Measurements from ENCODE around the gene SPC24. TPM values are rescaled to one million over a fixed set of nuclear protein-coding genes. Genes with fewer than 3 reads are reported as not detected.
"Not testable (repeated sequence)": the region's sequence is repeated elsewhere in the genome, so short reads cannot be mapped to it uniquely, and the experiment has no call there.

The SPC24 gene
- total RNA-seq, 1 donor from 2014 or later: 8.6 TPM

DNA sequence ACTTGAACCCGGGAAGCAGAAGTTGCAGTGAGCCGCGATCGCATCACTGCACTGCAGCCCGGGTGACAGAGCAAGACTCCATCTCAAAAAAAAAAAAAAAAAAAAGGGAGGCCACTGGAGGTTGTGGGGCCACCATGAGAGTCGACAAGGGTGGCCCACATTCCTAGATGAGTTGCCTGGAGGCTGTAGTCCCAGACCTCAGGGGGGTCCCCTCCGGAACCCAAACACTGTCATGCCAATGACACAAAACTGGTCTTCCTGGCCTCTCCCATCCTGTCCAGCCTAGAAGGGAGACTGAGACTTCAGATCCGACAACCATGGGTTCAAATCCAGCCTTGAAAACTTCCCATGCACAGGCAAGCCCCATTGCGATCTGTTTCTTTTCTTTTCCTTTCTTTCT is 14.7 kb downstream of the SPC24 start:
- no peak for DNase-seq (ENCODE audit: missing footprints)
- intact Hi-C loops (cut with DNase I): no loop called here
- no peak for ATAC-seq

DNA sequence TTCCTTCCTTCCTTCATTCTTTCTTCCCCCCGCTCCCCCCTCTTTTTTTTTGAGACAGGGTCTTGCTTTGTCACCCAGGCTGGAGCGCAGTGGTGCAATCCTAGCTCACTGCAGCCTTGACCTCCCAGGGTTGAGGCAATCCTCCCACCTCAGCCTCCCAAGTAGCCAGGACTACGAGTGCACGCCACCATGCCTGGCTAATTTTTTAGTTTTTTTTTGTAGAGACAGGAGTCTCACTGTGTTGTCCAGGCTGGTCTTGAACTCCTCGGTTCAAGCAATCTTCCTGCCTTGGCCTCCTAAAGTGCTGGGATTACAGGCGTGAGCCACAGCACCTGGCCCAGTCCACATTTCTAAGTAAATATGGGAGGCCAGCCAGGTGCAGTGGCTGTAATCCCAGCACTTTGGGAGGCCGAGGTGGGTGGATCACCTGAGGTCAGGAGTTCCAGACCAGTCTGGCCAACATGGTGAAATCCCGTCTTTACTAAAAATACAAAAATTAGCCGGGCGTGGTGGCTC is 15.5 kb downstream of the SPC24 start:
- ATAC-seq; DNase-seq (ENCODE audit: missing footprints); intact Hi-C loops (cut with DNase I): not testable (repeated sequence)

DNA sequence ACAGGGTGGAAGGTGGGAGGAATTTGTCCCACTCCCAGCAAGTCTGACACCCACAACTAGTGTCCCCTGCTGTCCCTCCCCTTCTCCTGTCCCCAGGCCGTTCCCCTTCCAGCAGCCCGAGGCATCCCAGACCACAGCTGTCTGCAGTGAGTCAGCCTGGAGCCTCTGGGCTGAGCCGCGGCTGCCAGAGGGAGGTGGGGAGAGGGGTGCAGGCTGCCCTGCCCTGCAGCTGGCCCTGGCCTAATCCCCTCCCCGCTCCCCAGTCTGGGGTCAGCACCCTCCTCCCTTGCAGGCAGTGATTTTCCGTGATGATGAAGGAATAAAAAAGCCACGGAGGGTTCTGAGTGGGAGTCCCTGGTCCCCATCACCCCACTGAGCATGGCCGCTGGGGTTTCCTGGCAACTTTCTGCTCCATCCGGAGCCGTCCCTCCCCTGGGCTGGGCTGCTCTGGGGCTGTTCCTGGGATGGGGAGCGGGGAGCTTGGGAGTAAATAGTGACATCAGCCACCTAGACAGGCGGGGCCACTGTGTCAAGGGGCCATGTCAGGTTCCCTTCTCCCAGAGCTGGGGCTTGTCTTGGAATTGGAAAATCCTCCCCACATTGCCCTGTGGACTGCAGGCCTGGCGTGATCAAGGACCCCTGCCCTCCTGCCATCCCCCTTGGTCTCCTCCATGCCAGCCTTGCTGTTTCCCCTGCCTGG is 16.8 kb downstream of the SPC24 start:
- intact Hi-C loops (cut with DNase I): loop anchor here (1.0 to 5.0 kb wide), 3 partner anchors 65 to 242 kb away; no protein-coding TSS in a partner anchor
- peak; percentile 76 for ATAC-seq

DNA sequence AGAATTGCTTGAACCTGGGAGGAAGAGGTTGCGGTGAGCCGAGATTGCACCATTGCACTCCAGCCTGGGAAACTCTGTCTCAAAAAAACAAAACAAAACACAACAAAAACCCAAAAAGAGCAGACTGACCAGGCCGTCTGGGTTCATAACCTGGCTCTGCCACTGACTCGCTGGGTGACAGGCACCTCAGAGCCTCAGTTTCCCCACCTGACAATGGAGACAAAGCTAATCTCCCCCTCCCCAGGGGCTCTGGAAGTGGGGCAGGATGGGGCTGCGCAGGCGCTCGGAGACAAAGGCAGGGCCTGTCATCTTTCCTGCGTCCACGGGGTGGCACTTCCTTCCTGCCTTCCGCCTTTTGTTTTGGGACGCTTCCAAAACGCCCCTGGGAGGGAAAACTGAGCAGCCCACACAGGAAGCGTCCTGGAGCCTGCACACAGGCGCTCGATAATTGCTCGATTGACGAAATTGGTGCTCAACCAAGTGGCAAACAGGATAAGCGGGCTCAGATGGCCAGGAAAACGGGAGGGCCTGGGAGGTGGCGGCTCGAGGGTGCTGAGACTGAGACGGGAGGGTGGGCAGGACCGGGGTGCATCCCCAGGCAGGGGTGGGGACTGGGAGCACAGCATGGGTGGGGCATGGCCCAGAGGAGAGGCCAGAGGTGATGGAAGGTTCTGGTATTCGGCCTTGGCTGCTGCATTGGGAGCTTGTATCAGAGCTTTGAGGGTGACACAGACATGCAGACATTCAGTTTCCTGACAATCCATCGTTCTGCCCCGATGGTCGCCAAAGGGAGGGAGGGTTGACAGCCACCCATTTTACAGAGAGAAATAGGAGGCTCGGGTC is 17.8 kb downstream of the SPC24 start:
- intact Hi-C loops (cut with DNase I): loop anchor here (1.0 to 5.0 kb wide), 3 partner anchors 66 to 243 kb away; no protein-coding TSS in a partner anchor
- peak; percentile 57 for ATAC-seq

More for the DNA sequence above, 16.8 kb downstream of the SPC24 start:
- DNase-seq (ENCODE audit: missing footprints): peak; percentile 88

DNA sequence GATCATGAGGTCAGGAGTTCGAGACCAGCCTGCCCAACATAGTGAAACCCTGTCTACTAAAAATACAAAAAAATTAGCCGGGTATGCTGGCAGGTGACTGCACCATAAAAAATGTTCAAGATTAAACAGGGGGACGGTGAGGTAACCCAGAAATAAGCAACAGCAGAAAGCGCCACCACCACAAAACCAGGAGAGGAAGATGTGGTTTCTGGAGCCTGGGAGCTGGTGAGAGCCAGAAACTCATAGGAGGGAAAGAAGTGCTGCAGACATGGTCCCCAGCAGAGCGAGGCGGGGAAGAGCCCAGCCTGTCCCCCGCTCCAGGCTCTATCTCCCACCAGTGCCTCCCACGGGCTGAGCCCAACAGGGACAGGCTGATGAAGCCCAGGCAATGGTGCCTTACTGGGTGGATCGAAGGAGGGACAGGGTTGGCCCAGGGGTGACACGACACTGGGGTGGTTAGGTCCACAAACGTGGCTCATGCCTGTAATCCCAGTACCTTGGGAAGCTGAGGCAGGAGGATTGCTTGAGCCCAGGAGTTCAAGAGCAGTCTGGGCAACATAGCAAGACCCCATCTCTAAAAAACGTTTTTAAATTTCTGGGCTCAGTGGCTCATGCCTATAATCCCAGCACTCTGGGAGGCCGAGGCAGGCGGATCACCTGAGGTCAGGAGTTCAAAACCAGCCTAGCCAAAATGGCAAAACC is 19.0 kb downstream of the SPC24 start:
- ATAC-seq: no peak
- intact Hi-C loops (cut with DNase I): loop anchor here (5.0 kb wide), 1 partner anchor 156 kb away; no protein-coding TSS in a partner anchor
- no peak for DNase-seq (ENCODE audit: missing footprints)

More for the DNA sequence above, 17.8 kb downstream of the SPC24 start:
- peak; percentile 85 for DNase-seq (ENCODE audit: missing footprints)

DNA sequence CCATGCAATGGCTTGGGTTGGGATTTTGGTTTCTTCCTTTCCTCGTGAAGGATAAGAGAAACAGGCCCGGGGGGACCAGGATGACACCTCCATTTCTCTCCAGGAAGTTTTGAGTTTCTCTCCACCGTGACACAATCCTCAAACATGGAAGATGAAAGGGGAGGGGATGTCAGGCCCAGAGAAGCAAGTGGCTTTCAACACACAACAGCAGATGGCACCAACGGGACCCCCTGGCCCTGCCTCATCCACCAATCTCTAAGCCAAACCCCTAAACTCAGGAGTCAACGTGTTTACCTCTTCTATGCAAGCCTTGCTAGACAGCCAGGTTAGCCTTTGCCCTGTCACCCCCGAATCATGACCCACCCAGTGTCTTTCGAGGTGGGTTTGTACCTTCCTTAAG is 24.1 kb downstream of the SPC24 start:
- DNase-seq (ENCODE audit: missing footprints): no peak
- no peak for ATAC-seq
- intact Hi-C loops (cut with DNase I): loop anchor here (2.0 to 5.0 kb wide), 2 partner anchors 39 to 95 kb away; no protein-coding TSS in a partner anchor

DNA sequence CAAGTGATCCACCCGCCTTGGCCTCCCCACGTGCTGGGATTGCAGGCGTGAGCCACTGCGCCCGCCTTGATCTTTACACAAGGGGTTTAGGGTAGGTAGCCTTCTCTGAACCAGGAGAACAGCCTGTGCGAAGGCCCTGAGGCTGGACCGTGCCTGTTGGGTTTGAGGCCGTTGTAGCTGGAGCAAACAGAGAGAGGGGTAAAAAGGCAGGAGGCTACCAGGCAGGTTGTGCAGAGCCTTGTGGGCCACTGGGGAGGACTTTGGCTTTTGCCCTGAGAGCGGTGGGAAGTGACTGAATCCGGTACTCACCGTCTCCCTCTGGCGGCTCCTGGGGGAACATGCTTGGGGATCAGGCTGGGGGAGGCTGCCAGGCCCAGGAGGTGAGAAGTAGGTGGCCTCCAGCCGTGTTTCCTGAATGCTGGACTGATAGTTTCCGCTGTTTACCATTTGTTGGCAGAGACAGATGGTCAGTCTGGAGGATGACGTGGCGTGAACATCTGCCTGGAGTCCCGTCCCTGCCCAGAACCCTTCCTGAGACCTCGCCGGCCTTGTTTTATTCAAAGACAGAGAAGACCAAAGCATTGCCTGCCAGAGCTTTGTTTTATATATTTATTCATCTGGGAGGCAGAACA is 24.6 kb downstream of the SPC24 start:
- intact Hi-C loops (cut with DNase I): loop anchor here (2.0 to 5.0 kb wide), 2 partner anchors 39 to 94 kb away; no protein-coding TSS in a partner anchor
- DNase-seq (ENCODE audit: missing footprints): peak; percentile 89
- peak; percentile 87 for ATAC-seq

DNA sequence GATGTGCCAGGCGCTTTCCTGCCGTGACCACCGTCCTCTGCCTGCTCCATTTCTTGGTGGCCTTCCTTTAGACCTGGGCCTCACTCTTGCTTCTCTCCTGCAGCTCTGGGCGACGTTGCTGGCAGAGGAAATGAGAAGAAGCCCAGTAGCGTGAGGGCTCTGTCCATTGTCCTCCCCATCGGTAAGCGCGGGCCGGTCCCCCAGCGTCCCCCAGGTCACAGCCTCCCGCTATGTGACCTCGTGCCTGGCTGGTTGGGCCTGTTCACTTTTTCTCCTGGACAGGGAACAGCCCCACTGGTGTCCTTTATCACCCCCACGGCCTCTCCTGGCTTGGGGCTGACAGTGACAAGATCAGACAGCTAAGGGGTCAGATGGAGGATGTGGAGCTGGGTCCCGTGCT is 27.7 kb downstream of the SPC24 start:
- DNase-seq (ENCODE audit: missing footprints) (no peak), ATAC-seq (no peak)
- intact Hi-C loops (cut with DNase I): loop anchor here (5.0 kb wide), 1 partner anchor 191 kb away; no protein-coding TSS in a partner anchor

DNA sequence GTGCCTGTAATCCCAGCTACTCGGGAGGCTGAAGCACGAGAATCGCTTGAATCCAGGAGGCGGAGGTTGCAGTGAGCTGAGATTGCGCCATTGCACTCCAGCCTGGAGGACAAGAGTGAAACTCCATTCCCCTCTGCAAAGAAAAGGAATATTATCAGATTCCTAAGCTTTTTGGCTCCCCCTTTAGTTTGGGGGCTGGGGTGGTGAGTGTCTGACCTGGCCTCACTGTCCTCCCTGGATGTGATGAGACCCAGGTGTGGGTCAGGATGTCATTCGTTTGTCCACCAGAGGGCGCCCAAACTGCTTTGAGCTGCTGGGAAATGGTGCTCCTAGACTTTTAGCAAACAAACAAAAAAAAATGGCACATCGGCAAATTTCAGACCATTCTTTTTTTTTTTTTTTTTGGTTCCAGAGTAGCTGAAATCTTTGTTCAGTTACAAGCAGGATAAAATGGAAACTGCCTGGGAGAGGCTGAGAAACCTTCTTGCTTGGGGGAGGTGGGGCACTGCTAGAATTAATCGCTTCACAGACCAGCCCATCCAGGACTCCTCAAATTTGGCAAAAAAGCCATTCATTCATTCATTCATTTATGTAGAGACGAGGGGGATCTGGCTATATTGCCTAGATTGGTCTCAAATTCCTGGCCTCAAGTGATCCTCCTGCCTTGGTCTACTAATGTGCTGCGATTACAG is 29.4 kb downstream of the SPC24 start:
- ATAC-seq (peak; percentile 69), DNase-seq (ENCODE audit: missing footprints) (peak; percentile 78)
- intact Hi-C loops (cut with DNase I): loop anchor here (5.0 kb wide), 1 partner anchor 189 kb away; no protein-coding TSS in a partner anchor

DNA sequence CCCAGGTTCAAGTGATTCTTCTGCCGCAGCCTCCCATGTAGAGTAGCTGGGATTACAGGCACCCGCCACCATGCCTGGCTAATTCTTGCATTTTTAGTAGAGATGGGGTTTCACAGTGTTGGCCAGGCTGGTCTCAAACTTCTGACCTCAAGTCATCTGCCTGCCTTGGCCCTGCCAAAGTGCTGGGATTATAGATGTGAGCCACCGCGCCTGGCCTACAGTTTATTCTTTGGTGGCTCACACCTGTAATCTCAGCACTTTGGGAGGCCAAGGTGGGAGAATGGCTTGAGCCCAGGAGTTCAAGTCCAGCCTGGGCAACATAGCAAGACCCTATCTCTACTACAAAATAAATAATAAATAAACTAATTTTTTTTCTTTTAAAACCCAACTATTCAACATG is 31.4 kb downstream of the SPC24 start:
- DNase-seq (ENCODE audit: missing footprints); ATAC-seq; intact Hi-C loops (cut with DNase I): not testable (repeated sequence)

DNA sequence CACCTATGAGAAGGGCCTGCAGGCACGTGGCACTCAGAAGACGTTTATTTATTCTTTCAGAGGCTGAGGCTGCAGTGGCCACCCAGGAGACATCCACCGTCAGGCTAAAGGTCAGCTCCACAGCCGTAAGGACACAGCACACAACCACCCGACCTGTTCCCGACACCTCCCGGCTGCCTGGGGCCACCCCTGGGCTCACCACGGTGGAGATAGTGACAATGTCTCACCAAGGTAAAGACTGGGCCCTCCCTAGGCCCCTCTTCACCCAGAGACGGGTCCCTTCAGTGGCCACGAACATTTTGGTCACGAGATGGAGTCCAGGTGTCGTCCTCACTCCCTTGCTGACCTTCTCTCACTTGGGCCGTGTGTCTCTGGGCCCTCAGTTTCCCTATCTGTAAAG is 32.5 kb downstream of the SPC24 start:
- no peak for ATAC-seq
- DNase-seq (ENCODE audit: missing footprints): no peak
- intact Hi-C loops (cut with DNase I): no loop called here

DNA sequence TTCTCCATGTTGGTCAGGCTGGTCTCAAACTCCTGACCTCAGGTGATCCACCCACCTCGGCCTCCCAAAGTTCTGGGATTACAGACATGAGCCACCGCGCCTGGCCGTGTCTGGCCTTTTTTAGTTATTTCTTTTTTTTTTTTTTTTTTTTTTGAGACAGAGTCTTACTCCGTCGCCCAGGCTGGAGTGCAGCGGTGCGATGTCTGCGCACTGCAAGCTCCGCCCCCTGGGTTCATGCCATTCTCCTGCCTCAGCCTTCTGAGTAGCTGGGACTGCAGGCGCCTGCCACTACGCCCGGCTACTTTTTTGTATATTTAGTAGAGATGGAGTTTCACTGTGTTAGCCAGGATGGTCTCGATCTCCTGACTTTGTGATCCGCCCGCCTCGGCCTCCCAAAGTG is 33.6 kb downstream of the SPC24 start:
- ATAC-seq; intact Hi-C loops (cut with DNase I); DNase-seq (ENCODE audit: missing footprints): not testable (repeated sequence)

DNA sequence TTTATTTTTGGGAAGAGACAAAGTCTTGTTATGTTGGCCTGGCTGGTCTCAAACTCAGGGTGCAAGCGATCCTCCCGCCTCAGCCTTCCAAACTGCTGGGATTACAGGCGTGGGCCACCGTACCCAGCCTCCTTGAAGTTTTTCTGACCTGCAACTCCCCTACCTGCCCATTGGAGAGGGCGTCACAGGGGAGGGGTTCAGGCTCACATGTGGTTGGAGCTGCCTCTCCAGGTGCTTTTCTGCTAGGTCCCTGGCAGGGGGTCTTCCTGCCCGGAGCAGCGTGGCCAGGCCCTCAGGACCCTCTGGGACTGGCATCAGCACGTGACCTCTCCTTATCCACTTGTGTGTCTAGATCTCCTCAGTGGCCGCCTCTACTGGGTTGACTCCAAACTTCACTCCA is 39.1 kb downstream of the SPC24 start:
- intact Hi-C loops (cut with DNase I): no loop called here
- DNase-seq (ENCODE audit: missing footprints): no peak
- no peak for ATAC-seq

DNA sequence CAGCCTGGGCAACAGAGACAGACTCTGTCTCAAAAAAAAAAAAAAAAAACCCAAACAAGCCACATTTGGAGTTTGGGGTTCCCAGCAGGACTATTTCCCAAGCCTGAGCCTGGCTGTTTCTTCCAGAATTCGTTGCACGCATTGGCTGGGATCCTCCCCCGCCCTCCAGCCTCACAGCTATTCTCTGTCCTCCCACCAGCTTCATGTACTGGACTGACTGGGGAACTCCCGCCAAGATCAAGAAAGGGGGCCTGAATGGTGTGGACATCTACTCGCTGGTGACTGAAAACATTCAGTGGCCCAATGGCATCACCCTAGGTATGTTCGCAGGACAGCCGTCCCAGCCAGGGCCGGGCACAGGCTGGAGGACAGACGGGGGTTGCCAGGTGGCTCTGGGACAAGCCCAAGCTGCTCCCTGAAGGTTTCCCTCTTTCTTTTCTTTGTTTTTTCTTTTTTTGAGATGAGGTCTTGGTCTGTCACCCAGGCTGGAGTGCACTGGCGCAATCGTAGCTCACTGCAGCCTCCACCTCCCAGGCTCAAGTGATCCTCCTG is 39.6 kb downstream of the SPC24 start:
- intact Hi-C loops (cut with DNase I): no loop called here
- ATAC-seq (no peak), DNase-seq (ENCODE audit: missing footprints) (no peak)

DNA sequence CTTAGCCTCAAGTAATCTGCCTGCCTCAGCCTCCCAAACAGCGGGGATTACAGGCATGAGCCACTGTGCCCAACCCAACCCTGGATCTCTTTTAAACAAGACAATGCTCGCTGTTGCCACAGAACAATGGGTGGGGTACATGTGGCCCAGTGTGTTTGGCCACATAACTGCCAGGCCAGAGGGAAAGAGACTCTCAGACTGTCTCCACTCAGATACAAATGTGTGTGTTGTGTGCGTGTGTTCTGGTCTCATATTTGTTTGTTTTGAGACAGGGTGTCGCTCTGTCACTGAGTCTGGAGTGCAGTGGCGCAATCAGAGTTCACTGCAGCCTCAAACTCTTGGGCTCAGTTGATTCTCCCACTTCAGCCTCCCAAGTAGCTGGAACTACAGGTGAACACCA is 40.5 kb downstream of the SPC24 start:
- no peak for ATAC-seq
- intact Hi-C loops (cut with DNase I): no loop called here
- DNase-seq (ENCODE audit: missing footprints): no peak

DNA sequence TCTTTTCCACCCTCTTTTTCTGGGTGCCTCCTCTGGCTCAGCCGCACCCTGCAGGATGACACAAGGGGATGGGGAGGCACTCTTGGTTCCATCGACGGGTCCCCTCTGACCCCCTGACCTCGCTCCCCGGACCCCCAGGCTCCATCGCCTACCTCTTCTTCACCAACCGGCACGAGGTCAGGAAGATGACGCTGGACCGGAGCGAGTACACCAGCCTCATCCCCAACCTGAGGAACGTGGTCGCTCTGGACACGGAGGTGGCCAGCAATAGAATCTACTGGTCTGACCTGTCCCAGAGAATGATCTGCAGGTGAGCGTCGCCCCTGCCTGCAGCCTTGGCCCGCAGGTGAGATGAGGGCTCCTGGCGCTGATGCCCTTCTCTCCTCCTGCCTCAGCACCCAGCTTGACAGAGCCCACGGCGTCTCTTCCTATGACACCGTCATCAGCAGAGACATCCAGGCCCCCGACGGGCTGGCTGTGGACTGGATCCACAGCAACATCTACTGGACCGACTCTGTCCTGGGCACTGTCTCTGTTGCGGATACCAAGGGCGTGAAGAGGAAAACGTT is 42.4 kb downstream of the SPC24 start:
- intact Hi-C loops (cut with DNase I): no loop called here
- DNase-seq (ENCODE audit: missing footprints): no peak

DNA sequence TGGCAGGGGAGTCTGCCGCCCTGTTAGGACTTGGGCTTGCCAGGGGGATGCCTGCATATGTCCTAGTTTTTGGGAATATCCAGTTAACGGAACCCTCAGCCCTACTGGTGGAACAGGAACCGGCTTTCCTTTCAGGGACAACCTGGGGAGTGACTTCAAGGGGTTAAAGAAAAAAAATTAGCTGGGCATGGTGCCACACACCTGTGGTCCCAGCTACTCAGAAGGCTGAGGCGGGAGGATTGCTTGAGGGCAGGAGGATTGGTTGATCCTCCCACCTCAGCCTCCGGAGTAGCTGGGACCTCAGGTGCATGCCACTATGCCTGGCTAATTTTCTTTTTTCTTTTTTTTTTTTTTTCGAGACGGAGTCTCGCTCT is 43.8 kb downstream of the SPC24 start:
- intact Hi-C loops (cut with DNase I): no loop called here

More for the DNA sequence above, 42.4 kb downstream of the SPC24 start:
- no peak for ATAC-seq

More for the DNA sequence above, 43.8 kb downstream of the SPC24 start:
- DNase-seq (ENCODE audit: missing footprints) (no peak), ATAC-seq (no peak)

Data from Right ventricle myocardium inferior (tissue), 1 donor.